Smooth muscle cell of bladder (primary cell): ENCODE measurements around the gene NWD2. TPM values are rescaled to one million over a fixed set of nuclear protein-coding genes. Genes with fewer than 3 reads are reported as not detected.

Experiments used
- total RNA-seq: library from RNA; depleted of rRNA; stranded (reverse); fragments of >200 nt; gene quantifications from 2 replicates; pipeline ENCODE4 v1.2.3, GENCODE V29; 2014

Gene NWD2
- total RNA-seq, result not detected in 2 replicates

GRCh38 chr4:37244583-37245390 is at the start of gene NWD2:
Gene NWD2, plus strand, starts transcription at chr4:37244743. Its CDS starts 325 bp downstream, at chr4:37245068.

